ENCODE measurements around the gene UGT2A1.

UGT2A1 gene

DNA sequence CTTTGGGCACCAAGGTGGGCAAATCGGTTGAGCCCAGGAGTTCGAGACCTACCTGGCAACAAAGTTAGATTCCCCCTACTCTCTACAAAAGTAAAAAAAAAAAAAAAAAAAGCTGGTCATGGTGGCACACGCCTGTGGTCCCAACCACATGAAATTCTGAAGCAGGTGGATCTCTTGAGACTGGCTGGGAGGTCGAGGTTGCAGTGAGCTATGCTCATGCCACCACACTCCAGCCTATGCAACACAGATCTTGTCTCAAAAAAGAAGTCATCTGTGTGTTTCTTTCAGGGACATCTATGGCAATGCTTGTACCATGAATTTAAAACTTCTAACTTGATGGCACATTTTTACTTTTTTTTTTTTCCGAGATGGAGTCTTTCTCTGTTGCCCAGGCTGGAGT is 68.9 kb downstream of the UGT2A1 start:
- no peak for DNase-seq

GRCh38 chr4:69583543-69583942 is 69.5 kb downstream of the UGT2A1 start:
- DNase-seq, result no peak

DNA sequence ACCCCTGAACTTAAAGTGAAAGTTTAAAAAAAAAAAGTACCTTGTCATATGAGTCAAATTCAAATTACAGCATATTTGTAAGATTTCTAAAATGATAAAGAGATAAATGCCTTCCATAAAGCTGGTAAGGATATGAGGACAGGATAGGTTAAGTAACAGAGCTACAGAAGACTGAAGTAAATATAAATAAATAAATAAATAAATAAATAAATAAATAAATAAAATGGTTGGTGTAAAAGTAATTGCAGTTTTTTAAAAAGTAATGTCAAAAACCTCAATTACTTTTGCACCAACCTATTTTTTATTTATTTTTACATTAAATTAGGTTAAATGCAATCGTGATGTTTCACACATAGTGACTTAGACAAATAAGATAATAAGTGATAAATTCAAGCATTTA is 75.8 kb downstream of the UGT2A1 start:
- DNase-seq, result no peak

DNA sequence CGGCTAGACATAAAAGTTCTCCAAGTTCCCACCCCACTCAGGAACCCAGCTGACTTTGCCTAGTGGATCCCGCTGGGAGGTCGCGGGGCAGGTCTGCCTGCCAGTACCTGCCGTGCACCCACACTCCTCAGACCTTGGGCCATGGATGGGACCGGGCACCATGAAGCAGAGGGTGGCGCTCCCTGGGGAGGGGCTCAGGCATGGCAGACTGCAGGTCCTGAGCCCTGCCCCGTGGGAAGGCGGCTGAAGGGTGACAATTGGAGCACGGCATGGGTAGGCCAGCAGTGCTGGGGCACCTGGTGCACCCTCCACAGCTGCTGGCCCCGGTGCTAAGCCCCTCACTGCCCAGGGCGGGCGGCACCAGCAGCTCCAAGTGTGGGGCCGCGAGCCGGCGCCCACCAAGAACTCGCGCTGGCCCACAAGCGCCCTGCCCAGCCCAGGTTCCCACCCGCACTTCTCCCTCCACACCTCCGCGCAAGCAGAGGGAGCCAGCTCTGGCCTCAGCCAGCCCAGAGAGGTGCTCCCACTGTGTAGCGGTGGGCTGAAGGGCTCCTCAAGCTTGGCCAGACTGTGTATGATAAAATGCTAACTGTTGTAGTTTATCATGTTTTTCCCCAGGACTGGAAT is 76.7 kb downstream of the UGT2A1 start:
- DNase-seq, result no peak

DNA sequence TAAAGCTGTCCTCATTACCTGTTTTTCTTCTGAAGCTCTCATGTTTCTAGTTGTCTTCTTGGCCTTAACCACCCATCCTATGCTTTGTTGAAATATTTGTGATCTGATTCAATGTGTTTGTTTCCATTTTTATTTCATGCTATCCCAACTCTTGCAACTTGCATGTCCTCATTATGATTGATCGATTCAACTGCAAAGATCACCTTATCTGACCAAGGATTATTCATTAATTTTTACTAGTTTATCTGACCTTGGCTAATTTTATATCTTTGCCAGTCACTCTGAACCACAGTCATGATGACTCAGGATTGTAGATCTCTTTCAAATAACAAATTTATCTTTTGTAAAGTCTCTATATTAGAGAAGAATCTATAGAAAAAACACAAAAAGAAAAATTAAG is 84.3 kb downstream of the UGT2A1 start:
- no peak for DNase-seq

GRCh38 chr4:69563424-69563823 is 89.6 kb downstream of the UGT2A1 start:
- DNase-seq, result no peak

DNA sequence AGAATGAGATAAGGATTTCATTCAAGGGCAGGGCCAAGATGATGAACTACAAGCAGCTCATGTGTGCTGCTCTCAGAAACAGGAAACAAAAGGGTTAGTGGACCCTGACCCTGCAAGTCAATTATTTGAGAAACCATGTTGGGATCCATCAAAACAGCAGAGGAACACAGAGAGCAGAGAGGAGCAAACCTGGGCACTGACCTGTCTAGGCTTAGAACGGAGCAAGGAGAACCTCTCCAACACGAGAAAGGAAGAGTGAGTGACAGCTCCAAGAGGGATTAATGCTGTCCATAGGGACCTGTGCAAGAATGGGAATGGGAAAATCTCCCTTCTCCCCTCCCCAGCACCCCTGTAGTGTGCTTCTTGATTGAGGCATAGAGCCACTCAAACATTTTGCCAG is 103.4 kb downstream of the UGT2A1 start:
- no peak for DNase-seq

- no peak for DNase-seq
Measured at GRCh38 chr4:69546134-69546765, 106.8 kb downstream of the UGT2A1 start.

Measured in stimulated activated CD4-positive, alpha-beta T cell treated with anti-CD3 and anti-CD28 coated beads, Interleukin-1b, Interleukin-23, amount 100 ng/mL, for 48 hours (primary cell).